A549 (cell line): ENCODE measurements around the gene ITIH4.

Source experiments
- HOXA7 ChIP-seq: fragments of 250-450 bp; sonication (Bioruptor Pico); IDR thresholded peaks from 2 replicates; pipeline ENCODE4 v1.5.0; 2020; ENCODE audit warnings: mild to moderate bottlenecking, moderate library complexity
- JUNB ChIP-seq: fragments of >200 bp; sonication (Bioruptor Twin); formaldehyde crosslinking; IDR thresholded peaks from 2 replicates; pipeline ENCODE4 v1.6.1; 2016
- MAX ChIP-seq: IDR thresholded peaks from 2 replicates; pipeline ENCODE4 v1.6.1; 2012
- NR3C1 ChIP-seq: fragments of >200 bp; sonication (Bioruptor Twin); formaldehyde crosslinking; IDR thresholded peaks from 3 replicates; pipeline ENCODE4 v1.6.1; 2017
- RFX5 ChIP-seq: fragments of 450-650 bp; IDR thresholded peaks from 2 replicates; pipeline ENCODE4 v1.7.1; 2014; ENCODE audit warnings: antibody characterized with exemption, mild to moderate bottlenecking, moderate library complexity
- RNF2 ChIP-seq: fragments of 200-600 bp; sonication (generic); IDR thresholded peaks from 2 replicates; pipeline ENCODE4 v1.6.1; 2016; ENCODE audit warnings: low read depth, mild to moderate bottlenecking, antibody characterized with exemption, moderate library complexity, borderline replicate concordance
- ZNF302 ChIP-seq: fragments of 250-450 bp; sonication (Bioruptor Pico); IDR thresholded peaks from 2 replicates; pipeline ENCODE4 v1.9.0; 2021; ENCODE audit warnings: inconsistent platforms, mild to moderate bottlenecking, moderate library complexity
- TF ChIP-seq, protein P1 (sequence below): fragments of >200 bp; sonication (Bioruptor Twin); formaldehyde crosslinking; IDR thresholded peaks from 3 replicates; pipeline ENCODE4 v1.5.1; 2016

- TF ChIP-seq MAX, result no peak
- no peak for TF ChIP-seq HOXA7 (CRISPR knock-in tag)
- TF ChIP-seq, protein P1, sequence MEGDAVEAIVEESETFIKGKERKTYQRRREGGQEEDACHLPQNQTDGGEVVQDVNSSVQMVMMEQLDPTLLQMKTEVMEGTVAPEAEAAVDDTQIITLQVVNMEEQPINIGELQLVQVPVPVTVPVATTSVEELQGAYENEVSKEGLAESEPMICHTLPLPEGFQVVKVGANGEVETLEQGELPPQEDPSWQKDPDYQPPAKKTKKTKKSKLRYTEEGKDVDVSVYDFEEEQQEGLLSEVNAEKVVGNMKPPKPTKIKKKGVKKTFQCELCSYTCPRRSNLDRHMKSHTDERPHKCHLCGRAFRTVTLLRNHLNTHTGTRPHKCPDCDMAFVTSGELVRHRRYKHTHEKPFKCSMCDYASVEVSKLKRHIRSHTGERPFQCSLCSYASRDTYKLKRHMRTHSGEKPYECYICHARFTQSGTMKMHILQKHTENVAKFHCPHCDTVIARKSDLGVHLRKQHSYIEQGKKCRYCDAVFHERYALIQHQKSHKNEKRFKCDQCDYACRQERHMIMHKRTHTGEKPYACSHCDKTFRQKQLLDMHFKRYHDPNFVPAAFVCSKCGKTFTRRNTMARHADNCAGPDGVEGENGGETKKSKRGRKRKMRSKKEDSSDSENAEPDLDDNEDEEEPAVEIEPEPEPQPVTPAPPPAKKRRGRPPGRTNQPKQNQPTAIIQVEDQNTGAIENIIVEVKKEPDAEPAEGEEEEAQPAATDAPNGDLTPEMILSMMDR, result no peak
- TF ChIP-seq JUNB, result no peak
- TF ChIP-seq ZNF302, result no peak
- TF ChIP-seq NR3C1, result no peak
- no peak for TF ChIP-seq RFX5
- TF ChIP-seq RNF2, result no peak
Measured at GRCh38 chr3:52791928-52792327, 38.5 kb downstream of the ITIH4 start.
